DMS53 treated with DMSO at 0.1 percent for 48 hours (cell line): ENCODE measurements around the gene SLC10A1.

Experiments
- DNase-seq: peaks from one replicate; lab custom pipeline; 2025; ENCODE audit not compliant: unreplicated experiment; lab: John Stamatoyannopoulos, UW

The SLC10A1 gene

GRCh38 chr14:69808919-69809808, 12.1 kb upstream of the SLC10A1 start:
- DNase-seq = no peak

- DNase-seq = no peak
Measured at GRCh38 chr14:69807192-69807591, 10.2 kb upstream of the SLC10A1 start.

- DNase-seq = no peak
Measured at GRCh38 chr14:69804902-69805301, 7.9 kb upstream of the SLC10A1 start.

- DNase-seq = no peak
Measured at GRCh38 chr14:69803753-69804152, 6.7 kb upstream of the SLC10A1 start.

GRCh38 chr14:69798339-69798735, 1.3 kb upstream of the SLC10A1 start:
- DNase-seq = no peak

- no peak for DNase-seq
Measured at GRCh38 chr14:69797573-69798338, 715 bp upstream of the SLC10A1 start.

- DNase-seq = no peak
Measured at GRCh38 chr14:69795691-69796090, 1.4 kb downstream of the SLC10A1 start.

- no peak for DNase-seq
Measured at GRCh38 chr14:69794791-69795190, 2.2 kb downstream of the SLC10A1 start.

- DNase-seq = no peak
Measured at GRCh38 chr14:69792887-69793421, 4.1 kb downstream of the SLC10A1 start.

- DNase-seq = no peak
Measured at GRCh38 chr14:69789118-69789640, 7.9 kb downstream of the SLC10A1 start.

- no peak for DNase-seq
Measured at GRCh38 chr14:69786603-69787002, 10.4 kb downstream of the SLC10A1 start.

GRCh38 chr14:69784942-69785341, 12.1 kb downstream of the SLC10A1 start:
- no peak for DNase-seq

GRCh38 chr14:69780952-69781351, 16.1 kb downstream of the SLC10A1 start:
- DNase-seq = no peak

GRCh38 chr14:69780092-69780491, 16.9 kb downstream of the SLC10A1 start:
- no peak for DNase-seq

GRCh38 chr14:69779088-69779487, 18.0 kb downstream of the SLC10A1 start:
- no peak for DNase-seq

GRCh38 chr14:69776875-69777453, 20.1 kb downstream of the SLC10A1 start:
- DNase-seq = no peak

GRCh38 chr14:69775012-69775411, 22.0 kb downstream of the SLC10A1 start:
- DNase-seq = no peak

GRCh38 chr14:69773571-69774276, 23.3 kb downstream of the SLC10A1 start:
- DNase-seq = no peak

- no peak for DNase-seq
Measured at GRCh38 chr14:69772082-69773017, 24.7 kb downstream of the SLC10A1 start.

- DNase-seq = no peak
Measured at GRCh38 chr14:69771136-69771535, 25.9 kb downstream of the SLC10A1 start.
